Measurements from ENCODE around the gene PCDH9.

PCDH9 gene

DNA sequence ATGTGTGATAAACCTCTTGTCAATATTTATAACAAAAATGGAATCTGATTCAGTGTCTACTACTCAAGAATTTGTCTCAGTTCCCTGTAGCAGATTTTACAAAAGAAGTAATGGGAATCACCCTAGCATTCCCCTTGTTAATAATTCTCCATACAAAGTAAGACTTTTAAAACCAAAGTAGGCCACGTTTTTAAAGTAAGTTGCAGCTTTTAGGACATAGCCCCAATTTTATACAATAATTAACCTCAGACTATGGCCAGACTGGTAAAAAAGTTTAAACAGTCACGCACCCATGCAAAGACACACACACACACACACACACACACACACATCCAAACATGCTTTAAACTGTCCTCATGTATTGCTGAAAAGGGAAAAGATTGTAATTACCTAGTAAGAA, 589.9 kb downstream of the PCDH9 start:
- no peak for TF ChIP-seq POLR2AphosphoS5 (IDR thresholded peaks at IDR 0.05; ENCODE audit: low read depth, low read length)
- TF ChIP-seq, protein P1, sequence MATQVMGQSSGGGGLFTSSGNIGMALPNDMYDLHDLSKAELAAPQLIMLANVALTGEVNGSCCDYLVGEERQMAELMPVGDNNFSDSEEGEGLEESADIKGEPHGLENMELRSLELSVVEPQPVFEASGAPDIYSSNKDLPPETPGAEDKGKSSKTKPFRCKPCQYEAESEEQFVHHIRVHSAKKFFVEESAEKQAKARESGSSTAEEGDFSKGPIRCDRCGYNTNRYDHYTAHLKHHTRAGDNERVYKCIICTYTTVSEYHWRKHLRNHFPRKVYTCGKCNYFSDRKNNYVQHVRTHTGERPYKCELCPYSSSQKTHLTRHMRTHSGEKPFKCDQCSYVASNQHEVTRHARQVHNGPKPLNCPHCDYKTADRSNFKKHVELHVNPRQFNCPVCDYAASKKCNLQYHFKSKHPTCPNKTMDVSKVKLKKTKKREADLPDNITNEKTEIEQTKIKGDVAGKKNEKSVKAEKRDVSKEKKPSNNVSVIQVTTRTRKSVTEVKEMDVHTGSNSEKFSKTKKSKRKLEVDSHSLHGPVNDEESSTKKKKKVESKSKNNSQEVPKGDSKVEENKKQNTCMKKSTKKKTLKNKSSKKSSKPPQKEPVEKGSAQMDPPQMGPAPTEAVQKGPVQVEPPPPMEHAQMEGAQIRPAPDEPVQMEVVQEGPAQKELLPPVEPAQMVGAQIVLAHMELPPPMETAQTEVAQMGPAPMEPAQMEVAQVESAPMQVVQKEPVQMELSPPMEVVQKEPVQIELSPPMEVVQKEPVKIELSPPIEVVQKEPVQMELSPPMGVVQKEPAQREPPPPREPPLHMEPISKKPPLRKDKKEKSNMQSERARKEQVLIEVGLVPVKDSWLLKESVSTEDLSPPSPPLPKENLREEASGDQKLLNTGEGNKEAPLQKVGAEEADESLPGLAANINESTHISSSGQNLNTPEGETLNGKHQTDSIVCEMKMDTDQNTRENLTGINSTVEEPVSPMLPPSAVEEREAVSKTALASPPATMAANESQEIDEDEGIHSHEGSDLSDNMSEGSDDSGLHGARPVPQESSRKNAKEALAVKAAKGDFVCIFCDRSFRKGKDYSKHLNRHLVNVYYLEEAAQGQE (IDR thresholded peaks at IDR 0.05; ENCODE audit: insufficient read depth in 1 of 2, low read depth in 2 of 2, low read length in 2 of 2): no peak
- no peak for TF ChIP-seq SIN3A (IDR thresholded peaks at IDR 0.05; ENCODE audit: borderline replicate concordance, insufficient read depth, low read length)
- TF ChIP-seq TAF1 (IDR thresholded peaks at IDR 0.05; ENCODE audit: borderline replicate concordance, insufficient read depth, low read length): no peak
- TF ChIP-seq FOXP2 (optimal IDR thresholded peaks at IDR 0.05; ENCODE audit: borderline replicate concordance, extremely low read depth, extremely low read length, insufficient read depth): no peak

DNA sequence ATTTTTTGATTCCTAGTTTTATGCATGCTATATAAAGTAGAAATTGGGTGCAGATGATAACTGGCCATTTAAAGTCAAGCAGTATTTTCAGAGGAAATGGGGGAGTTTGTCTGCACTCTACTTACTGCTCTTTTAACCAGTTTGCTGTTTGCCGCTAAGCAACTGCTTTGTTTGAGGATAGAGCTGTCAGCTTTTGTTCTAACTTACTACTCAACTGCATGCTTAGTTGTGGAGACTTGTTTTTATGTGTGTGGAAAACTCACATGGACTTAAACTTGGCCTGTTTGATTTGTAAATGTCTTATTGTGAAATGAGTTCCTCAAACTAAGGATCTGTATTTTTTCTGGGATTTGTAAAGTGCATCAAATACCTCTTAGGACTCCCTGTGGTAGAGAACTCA, 591.1 kb downstream of the PCDH9 start:
- TF ChIP-seq FOXP2 (optimal IDR thresholded peaks at IDR 0.05; ENCODE audit: borderline replicate concordance, extremely low read depth, extremely low read length, insufficient read depth) (no peak), SIN3A (IDR thresholded peaks at IDR 0.05; ENCODE audit: borderline replicate concordance, insufficient read depth, low read length) (no peak), TAF1 (IDR thresholded peaks at IDR 0.05; ENCODE audit: borderline replicate concordance, insufficient read depth, low read length) (no peak), POLR2AphosphoS5 (IDR thresholded peaks at IDR 0.05; ENCODE audit: low read depth, low read length) (no peak)
- TF ChIP-seq, protein P1 (IDR thresholded peaks at IDR 0.05; ENCODE audit: insufficient read depth in 1 of 2, low read depth in 2 of 2, low read length in 2 of 2): no peak

DNA sequence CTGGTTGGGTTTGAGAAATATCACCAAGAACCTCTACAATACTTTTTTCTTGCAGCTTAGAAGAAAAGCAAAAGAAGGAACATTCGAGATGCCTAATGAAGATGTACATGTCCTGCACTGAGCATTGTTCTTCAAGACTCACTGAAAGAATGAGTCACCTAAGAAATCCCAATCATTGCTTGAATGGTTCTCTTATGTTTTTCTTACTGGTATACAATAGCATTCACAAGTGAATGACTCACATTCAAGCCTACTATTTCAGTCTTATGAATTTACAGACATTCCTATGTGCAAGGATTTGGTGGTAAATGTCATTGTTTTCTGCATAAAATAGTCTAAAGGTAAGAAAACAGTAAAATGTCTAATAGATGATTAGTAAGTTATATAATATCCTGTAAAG, 594.6 kb downstream of the PCDH9 start:
- TF ChIP-seq, protein P1 (IDR thresholded peaks at IDR 0.05; ENCODE audit: insufficient read depth in 1 of 2, low read depth in 2 of 2, low read length in 2 of 2): no peak
- TF ChIP-seq FOXP2 (optimal IDR thresholded peaks at IDR 0.05; ENCODE audit: borderline replicate concordance, extremely low read depth, extremely low read length, insufficient read depth) (no peak), SIN3A (IDR thresholded peaks at IDR 0.05; ENCODE audit: borderline replicate concordance, insufficient read depth, low read length) (no peak)

DNA sequence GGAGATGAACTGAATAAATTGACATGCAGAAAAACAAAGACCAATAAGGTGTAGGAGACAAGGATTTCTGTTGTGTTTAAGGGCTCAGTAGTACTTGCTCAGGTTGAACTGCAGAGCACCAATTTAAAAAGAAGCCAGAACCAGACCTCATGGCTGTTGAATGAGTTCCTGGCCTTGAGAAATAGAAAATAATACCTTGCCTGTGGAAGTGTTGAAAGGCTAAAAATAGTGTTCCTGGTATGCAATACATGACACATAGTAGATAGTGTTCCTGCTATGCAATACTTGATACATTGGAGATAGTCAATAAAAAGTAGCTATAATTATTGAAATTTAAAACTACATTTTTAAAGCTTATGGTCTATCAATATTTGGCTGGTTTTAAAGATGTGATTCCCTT, 595.8 kb downstream of the PCDH9 start:
- TF ChIP-seq, protein P1 (IDR thresholded peaks at IDR 0.05; ENCODE audit: insufficient read depth in 1 of 2, low read depth in 2 of 2, low read length in 2 of 2): no peak
- TF ChIP-seq FOXP2 (optimal IDR thresholded peaks at IDR 0.05; ENCODE audit: borderline replicate concordance, extremely low read depth, extremely low read length, insufficient read depth) (no peak), TAF1 (IDR thresholded peaks at IDR 0.05; ENCODE audit: borderline replicate concordance, insufficient read depth, low read length) (no peak), SIN3A (IDR thresholded peaks at IDR 0.05; ENCODE audit: borderline replicate concordance, insufficient read depth, low read length) (no peak), POLR2AphosphoS5 (IDR thresholded peaks at IDR 0.05; ENCODE audit: low read depth, low read length) (no peak)

DNA sequence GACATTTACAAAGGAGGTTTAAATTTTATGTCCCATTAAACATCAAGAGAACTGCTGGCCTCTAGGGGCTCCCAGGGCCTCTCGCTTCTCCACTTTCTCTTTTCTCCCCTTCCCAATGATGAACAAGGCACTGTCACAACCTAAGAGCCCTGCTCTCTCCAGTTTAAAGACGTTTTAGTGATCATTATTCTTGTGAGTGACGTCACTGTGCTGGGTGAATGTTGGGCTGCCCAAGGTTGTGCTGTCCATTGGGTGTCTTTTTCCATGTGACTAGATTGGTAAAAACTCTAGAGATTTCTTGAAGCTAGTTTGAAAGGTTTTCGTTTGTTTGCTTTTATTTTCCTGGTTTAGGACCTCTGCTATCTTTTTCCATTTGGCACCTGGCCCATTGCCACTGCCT, 602.6 kb downstream of the PCDH9 start:
- no peak for TF ChIP-seq FOXP2 (optimal IDR thresholded peaks at IDR 0.05; ENCODE audit: borderline replicate concordance, extremely low read depth, extremely low read length, insufficient read depth)
- TF ChIP-seq, protein P1 (IDR thresholded peaks at IDR 0.05; ENCODE audit: insufficient read depth in 1 of 2, low read depth in 2 of 2, low read length in 2 of 2): no peak
- TF ChIP-seq SIN3A (IDR thresholded peaks at IDR 0.05; ENCODE audit: borderline replicate concordance, insufficient read depth, low read length): no peak
- no peak for TF ChIP-seq TAF1 (IDR thresholded peaks at IDR 0.05; ENCODE audit: borderline replicate concordance, insufficient read depth, low read length)
- no peak for TF ChIP-seq POLR2AphosphoS5 (IDR thresholded peaks at IDR 0.05; ENCODE audit: low read depth, low read length)
